Skeletal muscle satellite cell (primary cell): ENCODE data around the gene INTS11.
"Not testable (repeated sequence)": the region's sequence is repeated elsewhere in the genome, so short reads cannot be mapped to it uniquely, and the experiment has no call there.

Source experiments
- H3K27me3 ChIP-seq: 2 replicates; pipeline ENCODE4 v1.7.0; 2013; ENCODE audit warnings: low read length; ENCODE audit not compliant: control insufficient read depth, insufficient read depth
- H3K36me3 ChIP-seq: 2 replicates; pipeline ENCODE4 v1.7.0; 2013; ENCODE audit warnings: mild to moderate bottlenecking, control low read depth, low read length; ENCODE audit not compliant: insufficient read depth
- H3K4me1 ChIP-seq: 2 replicates; pipeline ENCODE4 v1.7.0; 2013; ENCODE audit warnings: low read length; ENCODE audit not compliant: control insufficient read depth, insufficient read depth
- H3K4me2 ChIP-seq: 2 replicates; pipeline ENCODE4 v1.7.0; 2013; ENCODE audit warnings: mild to moderate bottlenecking, low read length
- H3K4me3 ChIP-seq: 2 replicates; pipeline ENCODE4 v1.7.0; 2013; ENCODE audit warnings: low read length
- H3K9ac ChIP-seq: 2 replicates; pipeline ENCODE4 v1.7.0; 2013; ENCODE audit warnings: mild to moderate bottlenecking, low read depth, low read length, moderate library complexity
- H3K9me3 ChIP-seq: replicated peaks from 2 replicates; pipeline ENCODE4 v1.7.0; 2013; ENCODE audit warnings: mild to moderate bottlenecking, control low read depth, low read length

INTS11 gene

DNA sequence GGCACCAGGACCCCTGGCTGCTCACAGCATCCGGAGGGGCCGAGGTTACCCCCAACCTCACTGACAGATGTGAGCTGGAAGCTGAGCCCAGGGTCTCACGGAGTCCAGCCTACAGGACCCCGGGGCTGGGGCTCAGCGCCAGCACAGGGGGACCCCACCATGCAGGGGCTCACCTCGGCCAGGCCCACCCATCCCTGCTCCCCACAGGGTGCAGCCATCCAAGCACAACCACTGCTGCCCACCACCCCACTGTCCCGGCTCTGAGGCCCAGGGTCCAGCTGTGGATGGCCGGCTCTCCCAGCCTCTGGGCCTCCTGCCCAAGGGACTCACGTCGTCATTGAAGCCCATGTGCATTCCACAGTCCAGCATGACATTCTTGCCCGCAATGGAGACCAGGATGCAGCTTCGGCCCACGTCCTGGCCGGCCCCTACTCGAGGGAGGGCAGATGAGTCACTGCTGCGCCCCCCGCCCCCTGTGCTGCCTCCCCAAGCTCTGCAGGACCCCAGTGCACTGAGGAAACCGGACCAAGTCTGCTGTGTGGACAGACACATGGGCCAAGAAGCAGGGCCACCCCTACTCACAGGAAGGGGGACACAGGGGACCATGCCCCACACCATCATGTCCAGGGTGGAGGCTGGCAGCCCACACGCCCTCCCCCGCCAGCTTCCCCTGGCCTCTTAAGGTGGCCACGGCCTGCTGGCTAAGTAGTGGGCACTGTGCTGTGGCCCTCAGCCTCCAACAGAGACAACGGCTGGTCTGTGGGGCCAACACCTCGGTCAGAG is 3.6 kb downstream of the INTS11 start:
- H3K4me1 ChIP-seq = peaks cover 49% of the 10 kb centered on the region
- peaks cover 30% of the 10 kb centered on the region for H3K36me3 ChIP-seq
- peak overlapping the region; percentile 39 for H3K4me3 ChIP-seq
- H3K9ac ChIP-seq = no peak overlapping the region
- H3K27me3 ChIP-seq = no peaks in the 10 kb centered on the region
- no peaks in the 10 kb centered on the region for H3K9me3 ChIP-seq
- H3K4me2 ChIP-seq = peak overlapping the region; percentile 62

DNA sequence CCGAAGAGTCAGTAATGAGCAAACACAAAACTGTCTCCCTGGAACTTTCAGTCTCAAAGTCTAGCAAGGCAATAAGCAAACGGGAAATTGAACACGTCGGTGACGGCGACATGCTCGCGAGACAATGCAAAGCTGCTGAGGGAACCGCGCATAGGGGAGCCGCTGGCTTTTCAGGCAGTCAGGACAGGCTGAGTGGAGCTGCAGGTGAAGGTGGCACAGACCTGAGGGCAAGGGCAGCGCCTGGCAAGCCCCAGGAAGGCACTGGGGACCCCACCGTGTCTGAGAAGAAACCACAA is 4.9 kb downstream of the INTS11 start:
- Histone ChIP-seq H3K9me3 (no peaks in the 10 kb centered on the region), H3K4me1 (peaks cover 43% of the 10 kb centered on the region), H3K4me2 (no peak overlapping the region), H3K27me3 (no peaks in the 10 kb centered on the region), H3K4me3 (no peak overlapping the region), H3K9ac (no peak overlapping the region), H3K36me3 (peaks cover 37% of the 10 kb centered on the region)

DNA sequence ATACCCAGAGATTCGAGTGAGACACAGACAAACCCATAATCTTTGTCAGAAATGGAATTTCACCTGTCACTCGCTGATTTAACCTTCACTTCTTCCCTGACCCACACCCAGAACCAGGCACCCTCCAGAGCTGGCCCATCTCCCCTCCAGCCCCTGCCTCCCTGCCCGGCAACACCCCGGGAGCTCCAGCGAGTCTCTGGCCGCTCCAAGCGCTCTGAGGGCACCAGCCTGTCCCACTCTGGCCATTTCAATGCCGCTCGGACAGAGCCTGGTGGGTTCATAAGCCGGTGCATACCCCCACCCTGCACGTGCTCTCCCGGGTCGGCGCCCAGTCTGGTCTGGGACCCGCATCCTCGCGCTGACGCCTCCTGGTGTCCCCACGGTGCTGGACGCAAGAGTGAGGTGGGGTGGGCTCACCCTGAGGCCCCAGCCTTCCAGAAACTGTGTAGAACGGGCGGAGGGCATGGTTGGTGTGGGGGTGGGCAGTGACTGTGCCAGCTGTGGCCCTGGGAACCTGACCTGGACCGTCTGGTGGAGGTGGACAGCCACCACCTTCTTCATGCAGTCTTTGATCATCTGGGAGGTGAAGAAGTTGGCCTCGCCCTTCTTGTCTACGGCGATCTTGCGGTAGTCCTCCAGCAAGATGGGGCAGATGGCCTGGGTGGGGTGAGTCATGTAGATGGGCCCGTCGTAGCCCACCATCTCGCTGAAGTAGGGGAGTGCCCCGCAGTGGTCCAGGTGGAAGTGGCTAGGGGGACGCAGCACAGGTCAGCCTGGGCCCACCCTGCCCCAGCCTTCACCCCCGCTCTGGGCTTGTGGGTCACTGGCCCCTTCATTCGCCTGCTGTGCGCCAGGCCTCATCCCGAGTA is 5.4 kb downstream of the INTS11 start:
- Histone ChIP-seq H3K9ac (no peak overlapping the region), H3K4me3 (no peak overlapping the region), H3K27me3 (no peaks in the 10 kb centered on the region), H3K36me3 (peaks cover 43% of the 10 kb centered on the region), H3K4me2 (no peak overlapping the region), H3K4me1 (peaks cover 43% of the 10 kb centered on the region), H3K9me3 (no peaks in the 10 kb centered on the region)

DNA sequence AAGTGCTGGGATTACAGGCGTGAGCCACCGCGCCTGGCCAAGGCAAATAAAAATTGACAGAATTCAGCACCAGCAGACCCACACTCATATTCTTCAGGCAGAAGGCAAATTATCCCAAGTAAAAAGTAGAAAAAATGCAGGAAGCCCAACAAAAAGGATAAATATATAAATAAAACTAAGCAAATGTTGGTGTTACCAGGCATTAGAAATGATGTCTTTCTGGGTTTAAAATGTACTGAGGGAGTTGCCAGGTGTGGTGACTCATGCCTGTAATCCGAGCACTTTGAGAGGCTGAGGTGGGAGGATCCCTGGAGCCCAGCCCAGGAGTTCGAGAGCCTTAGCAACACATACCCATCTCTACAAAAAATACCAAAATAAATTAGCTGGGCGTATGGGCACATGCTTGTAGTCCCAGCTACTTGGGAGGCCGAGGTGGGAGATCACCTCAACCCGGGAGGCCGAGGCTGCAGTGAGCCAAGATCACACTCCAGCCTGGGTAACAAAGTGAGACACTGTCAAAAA is 6.3 kb downstream of the INTS11 start:
- Histone ChIP-seq H3K27me3 (no peaks in the 10 kb centered on the region), H3K4me2 (peak overlapping the region; percentile 28), H3K36me3 (peaks cover 51% of the 10 kb centered on the region), H3K9me3 (no peaks in the 10 kb centered on the region), H3K4me1 (peaks cover 38% of the 10 kb centered on the region), H3K4me3 (no peak overlapping the region), H3K9ac (no peak overlapping the region)

DNA sequence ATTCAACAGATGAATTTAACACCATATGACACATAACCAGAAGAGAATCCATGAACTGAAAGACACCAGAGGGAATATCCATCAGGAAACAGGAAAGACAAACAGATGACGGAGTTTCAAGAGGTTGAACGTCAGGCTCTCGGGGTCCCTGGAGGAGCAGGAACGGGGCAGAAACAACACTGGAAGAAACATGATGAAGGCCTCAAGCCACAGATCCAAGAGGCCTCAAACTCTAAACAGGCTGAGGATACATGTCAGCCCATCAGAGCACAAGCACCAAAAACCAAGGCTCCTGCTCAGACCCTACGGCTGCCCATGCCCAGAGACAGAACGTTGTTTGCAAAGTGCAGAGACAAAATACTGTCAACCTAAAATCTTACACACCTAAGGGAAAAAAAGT is 7.0 kb downstream of the INTS11 start:
- Histone ChIP-seq H3K27me3 (no peaks in the 10 kb centered on the region), H3K9me3 (no peaks in the 10 kb centered on the region), H3K4me2 (no peak overlapping the region), H3K4me3 (no peak overlapping the region), H3K9ac (no peak overlapping the region), H3K36me3 (peaks cover 59% of the 10 kb centered on the region), H3K4me1 (peaks cover 32% of the 10 kb centered on the region)

DNA sequence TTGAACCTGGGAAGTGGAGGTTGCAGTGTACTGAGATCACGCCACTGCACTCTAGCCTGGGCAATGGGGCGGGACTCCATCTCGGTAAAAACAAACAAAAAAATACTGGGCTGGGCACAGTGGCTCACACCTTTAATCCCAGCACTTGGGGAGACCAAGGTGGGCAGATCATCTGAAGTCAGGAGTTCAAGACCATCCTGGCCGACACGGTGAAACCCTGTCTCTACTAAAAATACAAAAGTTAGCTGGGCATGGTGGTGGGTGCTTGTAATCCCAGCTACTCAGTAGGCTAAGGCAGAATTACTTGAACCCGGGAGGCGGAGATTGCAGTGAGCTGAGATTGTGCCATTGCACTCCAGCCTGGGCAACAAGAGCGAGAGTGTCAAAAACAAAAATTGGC is 8.3 kb downstream of the INTS11 start:
- Histone ChIP-seq H3K4me1 (peaks cover 26% of the 10 kb centered on the region), H3K36me3 (peaks cover 69% of the 10 kb centered on the region)
- H3K27me3 ChIP-seq = not testable (repeated sequence)

DNA sequence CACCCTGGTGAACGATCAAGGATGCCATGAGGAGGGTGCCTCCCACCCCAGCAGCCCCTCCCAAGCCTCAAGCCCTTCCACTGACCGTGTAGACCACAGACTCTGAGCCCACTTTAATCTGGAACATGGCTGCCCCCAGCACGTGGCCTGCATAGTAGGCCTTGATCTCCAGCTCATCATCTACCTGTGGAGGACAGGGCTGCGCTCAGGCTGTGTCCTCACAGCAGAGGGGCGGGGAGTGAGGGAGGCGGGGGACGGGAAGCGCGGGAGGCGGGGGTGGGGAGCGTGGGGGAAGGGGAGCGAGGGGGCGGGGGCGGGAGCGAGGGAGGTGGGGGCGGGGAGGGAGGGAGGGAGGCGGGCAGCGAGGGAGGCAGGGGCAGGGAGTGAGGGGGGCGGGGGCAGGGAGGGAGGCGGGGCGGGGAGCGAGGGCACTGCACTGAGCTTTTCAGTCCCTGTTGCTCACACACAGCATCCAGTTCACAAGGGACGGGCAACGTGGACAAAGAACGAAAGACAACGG is 9.0 kb downstream of the INTS11 start:
- no peaks in the 10 kb centered on the region for H3K9me3 ChIP-seq
- no peaks in the 10 kb centered on the region for H3K27me3 ChIP-seq
- no peak overlapping the region for H3K9ac ChIP-seq
- peaks cover 75% of the 10 kb centered on the region for H3K36me3 ChIP-seq
- no peak overlapping the region for H3K4me3 ChIP-seq
- H3K4me2 ChIP-seq = no peak overlapping the region
- H3K4me1 ChIP-seq = peaks cover 19% of the 10 kb centered on the region

More for the DNA sequence above, 8.3 kb downstream of the INTS11 start:
- H3K9ac ChIP-seq, H3K4me2 ChIP-seq, H3K9me3 ChIP-seq, H3K4me3 ChIP-seq: not testable (repeated sequence)

DNA sequence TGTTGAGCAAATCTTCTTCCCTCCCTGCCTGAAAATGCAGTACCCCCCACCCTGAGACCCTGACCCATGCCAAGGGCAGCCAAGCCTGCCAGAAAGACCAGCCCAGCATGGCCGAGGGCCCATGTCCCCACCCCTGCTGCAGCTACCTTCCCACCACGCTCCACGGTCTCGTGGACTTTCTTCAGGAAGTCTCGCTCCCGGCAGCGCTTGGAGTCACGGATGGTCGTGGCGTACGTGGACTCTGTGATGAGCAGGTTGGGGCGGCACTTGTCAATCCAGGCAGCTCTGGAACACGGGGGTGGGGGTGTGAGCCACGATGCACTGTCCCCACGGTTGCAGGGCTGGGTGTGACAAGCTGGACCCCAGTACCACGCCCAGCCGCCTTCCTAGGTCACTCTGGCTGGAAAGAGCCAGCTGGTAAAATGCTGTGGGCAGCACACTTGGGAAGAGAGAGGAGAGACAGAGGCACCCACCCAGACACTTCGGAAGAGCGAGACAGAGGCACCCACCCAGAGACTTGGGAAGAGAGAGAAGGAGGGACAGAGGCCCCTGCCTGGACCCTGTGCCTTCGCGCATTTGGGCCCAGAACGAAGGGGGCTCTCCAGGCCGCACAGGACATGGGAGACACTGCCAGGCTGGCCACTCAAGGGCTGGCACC is 9.7 kb downstream of the INTS11 start:
- peaks cover 22% of the 10 kb centered on the region for H3K4me1 ChIP-seq
- H3K4me2 ChIP-seq = no peak overlapping the region
- no peak overlapping the region for H3K4me3 ChIP-seq
- H3K36me3 ChIP-seq = peaks cover 75% of the 10 kb centered on the region
- H3K27me3 ChIP-seq = no peaks in the 10 kb centered on the region
- no peak overlapping the region for H3K9ac ChIP-seq
- H3K9me3 ChIP-seq = no peaks in the 10 kb centered on the region

DNA sequence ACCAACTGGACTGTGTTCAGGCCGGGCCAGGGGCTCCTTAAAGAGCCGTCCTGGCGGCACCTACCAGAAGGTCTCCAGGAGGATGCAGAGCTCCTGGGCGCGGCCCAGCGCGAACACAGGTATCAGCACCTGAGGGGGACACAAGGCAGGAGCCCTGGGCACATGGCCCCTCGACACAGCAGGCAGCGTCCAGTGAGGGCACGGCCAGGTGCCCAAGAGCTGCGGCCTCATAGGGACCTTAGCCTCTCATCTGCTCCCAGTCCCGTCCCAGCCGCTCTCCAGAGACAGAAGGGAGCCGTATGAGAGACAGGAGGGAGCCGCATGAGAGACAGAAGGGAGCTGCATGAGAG is 10.2 kb downstream of the INTS11 start:
- Histone ChIP-seq H3K27me3 (no peaks in the 10 kb centered on the region), H3K36me3 (peaks cover 71% of the 10 kb centered on the region), H3K9ac (no peak overlapping the region), H3K4me3 (no peak overlapping the region), H3K9me3 (no peaks in the 10 kb centered on the region), H3K4me1 (peaks cover 27% of the 10 kb centered on the region), H3K4me2 (no peak overlapping the region)

DNA sequence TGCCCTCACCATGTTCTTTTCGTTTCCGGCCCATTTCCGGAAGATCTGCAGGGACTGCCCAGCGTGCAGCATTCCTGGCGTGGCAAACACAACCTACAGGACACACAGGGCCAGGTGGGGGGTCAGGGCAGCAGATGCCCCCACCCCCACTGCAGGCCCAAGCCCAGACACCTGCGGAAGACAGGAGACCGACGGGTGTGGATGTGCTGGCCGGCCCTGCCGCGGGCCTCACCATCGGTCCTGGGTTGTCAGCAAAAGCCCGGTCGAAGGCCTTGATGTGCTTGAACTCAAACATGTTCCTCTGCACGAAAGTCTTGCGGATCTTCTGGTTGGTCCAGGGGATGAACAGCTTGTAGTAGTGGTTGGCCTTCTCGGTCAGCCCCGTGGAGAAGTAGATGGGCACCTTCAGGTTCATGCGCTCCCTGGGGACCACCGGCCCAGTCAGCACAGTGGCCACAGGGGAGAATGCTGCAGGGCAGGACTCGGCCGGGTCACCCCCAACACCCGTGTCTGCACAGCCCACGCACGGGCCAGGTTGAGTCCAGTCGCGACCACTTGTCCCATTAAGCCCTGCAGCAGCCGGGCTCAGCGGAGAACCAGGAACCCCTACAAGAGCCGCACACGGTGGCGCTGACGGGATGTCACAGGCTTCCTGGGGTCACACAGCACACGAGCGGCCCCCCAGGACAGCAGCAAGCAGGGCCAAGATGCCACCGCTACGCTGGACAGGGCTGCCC is 10.8 kb downstream of the INTS11 start:
- H3K36me3 ChIP-seq = peaks cover 65% of the 10 kb centered on the region
- no peak overlapping the region for H3K4me2 ChIP-seq
- H3K9ac ChIP-seq = no peak overlapping the region
- no peak overlapping the region for H3K4me3 ChIP-seq
- peaks cover 24% of the 10 kb centered on the region for H3K4me1 ChIP-seq
- no peaks in the 10 kb centered on the region for H3K9me3 ChIP-seq
- no peaks in the 10 kb centered on the region for H3K27me3 ChIP-seq
